A549 treated with Hydrocortisone at 1 μM for 4 hours (cell line): ENCODE measurements around the gene SLC41A3. TPM values are rescaled to one million over a fixed set of nuclear protein-coding genes. Genes with fewer than 3 reads are reported as not detected.

Source experiments
- total RNA-seq: library from RNA; stranded (reverse); fragments of 200-300 nt; extraction: Qiagen RNA extraction; gene quantifications from 5 replicates; pipeline ENCODE4 v1.2.3, GENCODE V29; 2022

Gene SLC41A3
- 24.5 to 29.3 TPM (median 25.6 TPM) in 5 replicates for total RNA-seq

GRCh38 chr3:126083913-126084767 is at the start of gene SLC41A3:
SLC41A3 (minus strand) TSS chr3:126084124; CDS start chr3:126068219, 15,905 bp downstream.

GRCh38 chr3:125968701-125969592 is 115.0 kb downstream of the SLC41A3 start, which contains the start of gene ROPN1B:
ROPN1B (plus strand) TSS chr3:125969178; CDS start chr3:125972055, 2,877 bp downstream.

Other genes starting within 250 kb of the SLC41A3 start
- gene ROPN1B, start 114.9 kb downstream of the SLC41A3 start, total RNA-seq, result not detected in 5 replicates
- 0.12 to 0.30 TPM (median 0.21 TPM) in 5 replicates for gene ALDH1L1, start 96.5 kb upstream of the SLC41A3 start, total RNA-seq